Hematopoietic multipotent progenitor cell treated with erythropoietin and hydrocortisone succinate and interleukin-3 and kit ligand, for 15 days (in vitro differentiated cells): Measurements from ENCODE around the gene FIP1L1.
"Not testable (repeated sequence)": the region's sequence is repeated elsewhere in the genome, so short reads cannot be mapped to it uniquely, and the experiment has no call there.

Experiments
- DNase-seq: peaks from one replicate; pipeline ENCODE4 v3.0.0-alpha.2; 2015; ENCODE audit warnings: low spot score

Gene FIP1L1, protein sequence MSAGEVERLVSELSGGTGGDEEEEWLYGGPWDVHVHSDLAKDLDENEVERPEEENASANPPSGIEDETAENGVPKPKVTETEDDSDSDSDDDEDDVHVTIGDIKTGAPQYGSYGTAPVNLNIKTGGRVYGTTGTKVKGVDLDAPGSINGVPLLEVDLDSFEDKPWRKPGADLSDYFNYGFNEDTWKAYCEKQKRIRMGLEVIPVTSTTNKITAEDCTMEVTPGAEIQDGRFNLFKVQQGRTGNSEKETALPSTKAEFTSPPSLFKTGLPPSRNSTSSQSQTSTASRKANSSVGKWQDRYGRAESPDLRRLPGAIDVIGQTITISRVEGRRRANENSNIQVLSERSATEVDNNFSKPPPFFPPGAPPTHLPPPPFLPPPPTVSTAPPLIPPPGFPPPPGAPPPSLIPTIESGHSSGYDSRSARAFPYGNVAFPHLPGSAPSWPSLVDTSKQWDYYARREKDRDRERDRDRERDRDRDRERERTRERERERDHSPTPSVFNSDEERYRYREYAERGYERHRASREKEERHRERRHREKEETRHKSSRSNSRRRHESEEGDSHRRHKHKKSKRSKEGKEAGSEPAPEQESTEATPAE

DNA sequence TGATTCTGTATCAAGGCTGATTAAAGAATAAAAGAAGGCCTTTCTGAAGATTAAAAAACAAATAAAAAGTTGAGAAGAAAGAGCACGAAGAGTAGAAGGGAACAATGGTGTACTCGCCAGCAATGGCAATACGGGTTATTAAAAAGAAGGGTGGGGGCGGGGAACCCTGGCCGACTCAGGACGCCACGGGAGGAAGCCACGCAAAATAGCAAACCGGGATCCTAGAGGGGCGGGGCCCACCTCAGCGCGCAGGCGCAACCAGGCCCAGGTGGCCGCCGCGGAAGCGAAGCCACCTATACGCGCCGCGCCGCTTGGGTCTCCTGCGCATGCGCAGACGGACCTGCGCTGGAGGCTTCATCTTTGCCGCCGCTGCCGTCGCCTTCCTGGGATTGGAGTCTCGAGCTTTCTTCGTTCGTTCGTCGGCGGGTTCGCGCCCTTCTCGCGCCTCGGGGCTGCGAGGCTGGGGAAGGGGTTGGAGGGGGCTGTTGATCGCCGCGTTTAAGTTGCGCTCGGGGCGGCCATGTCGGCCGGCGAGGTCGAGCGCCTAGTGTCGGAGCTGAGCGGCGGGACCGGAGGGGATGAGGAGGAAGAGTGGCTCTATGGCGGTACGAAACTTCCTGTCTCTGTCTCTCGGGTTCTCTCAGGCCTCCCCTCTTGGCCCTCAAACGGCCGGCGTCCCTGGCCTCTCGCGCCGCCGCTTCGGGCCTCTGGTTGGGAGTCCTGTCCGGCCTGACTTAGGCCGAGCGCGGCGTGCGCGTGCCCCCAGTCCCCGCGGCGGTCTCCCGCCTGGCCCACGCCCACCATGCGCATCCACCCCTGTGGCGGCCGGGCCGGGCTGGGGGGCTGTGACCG, at the start of gene FIP1L1:
TSS of gene FIP1L1 (plus strand) at position 323 of the 852 bp plus-strand sequence. CDS start at position 521, 198 bp downstream.
- DNase-seq: peak; percentile 95

GRCh38 chr4:53334916-53335315, 42.5 kb upstream of the FIP1L1 start:
- DNase-seq: not testable (repeated sequence)

- DNase-seq: not testable (repeated sequence)
Measured at GRCh38 chr4:53340145-53340544, 37.3 kb upstream of the FIP1L1 start.

DNA sequence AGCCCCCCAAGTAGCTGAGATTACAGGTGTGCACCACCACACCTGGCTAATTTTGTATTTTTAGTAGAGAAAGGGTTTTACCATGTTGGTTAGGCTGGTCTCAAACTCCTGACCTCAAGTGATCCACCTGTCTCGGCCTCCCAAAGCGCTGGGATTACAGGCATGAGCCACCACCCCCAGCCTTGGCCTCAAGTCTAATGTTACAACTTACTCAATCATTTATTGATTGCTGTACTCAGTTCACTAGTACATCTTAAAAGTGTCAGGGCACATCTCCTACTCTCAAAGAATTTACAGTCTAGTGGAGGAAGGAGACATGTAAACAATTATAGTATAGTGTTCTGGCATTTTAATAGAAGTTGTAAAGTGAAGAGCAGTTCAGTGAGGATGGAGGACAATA, 31.0 kb upstream of the FIP1L1 start:
- not testable (repeated sequence) for DNase-seq

DNA sequence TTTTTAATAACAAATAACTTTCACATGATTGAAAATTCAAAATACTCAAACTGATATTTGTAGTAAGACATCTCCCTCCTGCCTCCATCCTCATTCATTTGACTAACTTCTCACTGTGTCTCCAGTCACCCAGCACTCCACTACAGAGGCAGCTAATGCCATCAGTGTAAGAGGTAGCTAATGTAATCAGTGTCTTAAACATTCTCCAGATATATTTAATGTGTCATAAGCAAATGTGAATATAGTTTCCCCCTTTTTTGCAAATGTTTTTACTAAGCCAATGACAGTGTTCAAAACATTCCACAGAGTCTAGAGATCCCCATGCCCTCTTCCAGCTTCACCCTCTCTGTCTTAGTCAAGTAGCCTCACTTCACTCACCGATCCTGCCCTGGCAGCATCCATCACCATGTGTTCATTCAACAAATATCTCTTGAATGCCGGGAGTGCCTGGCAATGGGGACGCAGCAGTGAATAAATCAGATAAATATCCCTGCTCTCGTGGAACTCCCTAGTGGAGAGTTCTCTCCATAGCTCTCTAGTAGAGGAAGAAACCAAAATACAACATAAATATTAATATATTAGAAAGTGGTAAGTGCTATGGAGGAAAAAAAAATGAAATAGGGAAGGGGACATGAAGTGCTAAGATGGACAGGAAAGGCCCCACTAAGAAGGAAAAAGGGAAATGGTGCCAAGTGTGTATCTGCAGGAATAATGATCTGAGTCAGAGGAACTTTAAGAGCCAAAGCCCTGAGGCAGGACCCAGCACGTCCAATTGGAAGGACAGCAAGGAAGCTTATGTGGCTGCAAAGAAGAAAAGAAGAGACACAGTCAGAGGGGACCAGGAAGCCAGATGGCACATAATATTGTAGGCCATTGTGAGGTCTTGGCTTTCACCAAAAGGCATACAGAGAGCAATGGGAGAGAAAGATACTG, 30.3 kb upstream of the FIP1L1 start:
- DNase-seq: no peak

DNA sequence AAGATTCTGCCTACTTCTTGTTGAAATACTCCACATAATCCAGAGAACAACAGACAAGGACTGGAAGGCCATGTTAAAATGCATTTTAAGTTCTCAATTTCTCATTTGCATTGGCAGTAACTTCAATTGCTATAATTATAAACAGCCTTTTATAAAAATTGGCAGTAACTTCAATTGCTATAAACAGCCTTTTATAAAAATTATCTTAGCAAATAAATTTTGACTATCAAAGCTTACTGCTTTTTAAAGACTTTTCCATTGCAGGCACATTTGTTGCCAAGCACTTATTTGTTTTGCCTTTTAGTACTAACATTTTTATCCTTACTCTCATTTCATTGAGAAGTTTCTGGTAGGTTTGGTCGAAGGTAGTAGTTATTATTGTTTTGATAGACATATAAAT, 29.4 kb upstream of the FIP1L1 start:
- DNase-seq: no peak

- no peak for DNase-seq
Measured at GRCh38 chr4:53349091-53349491, 28.4 kb upstream of the FIP1L1 start.

- DNase-seq: no peak
Measured at GRCh38 chr4:53354012-53354722, 23.3 kb upstream of the FIP1L1 start.

DNA sequence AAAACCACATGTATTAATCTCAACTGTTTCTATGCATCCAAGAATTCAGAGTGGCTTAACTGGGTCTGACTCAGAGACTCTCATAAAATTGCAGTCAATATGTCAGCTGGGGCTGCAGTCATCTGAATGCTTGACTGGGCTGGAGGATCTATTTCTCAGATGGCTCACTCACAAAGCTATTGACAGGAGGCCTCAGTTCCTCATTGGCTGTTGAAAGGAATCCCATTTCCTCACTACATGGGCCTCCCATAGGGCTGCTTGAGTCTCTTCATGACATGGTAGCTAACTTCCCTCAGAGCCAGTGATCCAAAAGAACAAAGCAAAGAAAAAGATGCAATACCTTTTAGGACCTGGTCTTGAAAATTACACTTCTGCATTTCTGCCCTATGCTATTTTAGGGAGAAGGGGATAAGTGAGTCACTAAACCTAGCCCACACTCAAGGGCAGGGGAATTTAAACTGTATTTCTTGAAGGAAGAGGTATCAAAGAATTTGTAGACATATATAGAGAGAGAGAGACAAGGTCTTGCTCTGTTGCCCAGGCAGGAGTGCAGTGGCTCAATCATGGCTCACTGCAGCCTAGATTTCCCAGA, 21.4 kb upstream of the FIP1L1 start:
- DNase-seq: no peak

GRCh38 chr4:53361451-53361850, 16.0 kb upstream of the FIP1L1 start:
- no peak for DNase-seq

- no peak for DNase-seq
Measured at GRCh38 chr4:53362093-53362492, 15.3 kb upstream of the FIP1L1 start.

GRCh38 chr4:53364624-53365023, 12.8 kb upstream of the FIP1L1 start:
- DNase-seq: no peak

DNA sequence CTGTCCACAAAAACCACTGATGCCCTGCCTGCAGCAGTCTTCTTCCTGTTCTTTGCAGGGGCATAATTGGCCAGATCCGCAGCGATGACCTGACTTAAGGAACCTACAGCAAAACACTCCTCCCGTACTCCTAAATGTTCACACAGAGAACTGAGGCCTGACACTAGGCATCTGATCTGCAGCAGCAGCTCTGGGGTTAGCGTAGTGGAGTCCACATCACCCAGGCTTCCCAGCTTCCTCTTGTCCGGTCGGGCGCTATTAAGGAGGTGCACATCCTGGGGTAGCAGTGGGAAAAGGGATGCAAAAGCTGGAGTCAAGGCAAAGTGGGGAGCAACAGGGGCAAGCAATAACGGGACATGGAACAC, 12.3 kb upstream of the FIP1L1 start:
- DNase-seq: no peak

- peak; percentile 90 for DNase-seq
Measured at GRCh38 chr4:53365486-53366300, 11.7 kb upstream of the FIP1L1 start, which contains the start of gene SCFD2. Gene SCFD2, minus strand, starts transcription at chr4:53366061.

DNA sequence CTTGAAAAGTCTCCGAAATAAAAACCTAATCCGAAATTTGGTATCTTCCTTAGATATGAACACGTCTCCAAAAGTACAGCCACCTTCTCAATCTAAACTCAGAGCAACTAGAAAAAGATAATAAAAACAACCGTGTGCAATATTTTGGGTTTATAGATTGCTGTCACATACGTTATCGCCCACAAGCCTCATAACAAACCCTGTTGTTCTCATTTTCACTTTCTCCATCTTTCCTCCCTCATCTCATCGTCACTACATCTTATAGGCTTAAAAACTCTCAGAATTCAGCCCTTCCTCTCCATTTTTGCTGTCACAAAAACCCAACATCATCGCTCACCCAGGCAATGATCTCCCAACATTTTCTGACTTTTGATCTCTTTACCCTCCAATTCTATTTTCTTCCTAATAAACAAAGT, 11.1 kb upstream of the FIP1L1 start:
- no peak for DNase-seq

DNA sequence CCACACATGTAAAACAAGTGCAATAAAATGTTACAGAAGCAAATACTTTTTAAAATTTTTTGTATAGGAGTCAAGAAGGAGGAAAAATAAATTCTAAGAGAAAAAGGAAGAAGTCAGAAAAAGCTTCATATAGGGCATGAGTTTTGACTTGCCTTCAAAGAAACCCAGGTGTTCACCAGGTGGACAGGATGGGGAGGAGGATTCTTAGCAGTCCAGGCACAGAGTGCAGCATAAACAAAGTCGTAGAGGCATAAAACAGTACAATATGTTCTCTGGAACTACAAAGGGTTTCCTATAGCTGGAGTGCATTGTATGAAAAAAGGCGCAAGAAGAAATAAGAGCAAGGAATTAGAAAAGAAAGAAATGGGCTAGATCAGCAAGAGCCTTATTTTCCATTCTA, 9.7 kb upstream of the FIP1L1 start:
- no peak for DNase-seq

GRCh38 chr4:53371049-53371448, 6.4 kb upstream of the FIP1L1 start:
- no peak for DNase-seq

DNA sequence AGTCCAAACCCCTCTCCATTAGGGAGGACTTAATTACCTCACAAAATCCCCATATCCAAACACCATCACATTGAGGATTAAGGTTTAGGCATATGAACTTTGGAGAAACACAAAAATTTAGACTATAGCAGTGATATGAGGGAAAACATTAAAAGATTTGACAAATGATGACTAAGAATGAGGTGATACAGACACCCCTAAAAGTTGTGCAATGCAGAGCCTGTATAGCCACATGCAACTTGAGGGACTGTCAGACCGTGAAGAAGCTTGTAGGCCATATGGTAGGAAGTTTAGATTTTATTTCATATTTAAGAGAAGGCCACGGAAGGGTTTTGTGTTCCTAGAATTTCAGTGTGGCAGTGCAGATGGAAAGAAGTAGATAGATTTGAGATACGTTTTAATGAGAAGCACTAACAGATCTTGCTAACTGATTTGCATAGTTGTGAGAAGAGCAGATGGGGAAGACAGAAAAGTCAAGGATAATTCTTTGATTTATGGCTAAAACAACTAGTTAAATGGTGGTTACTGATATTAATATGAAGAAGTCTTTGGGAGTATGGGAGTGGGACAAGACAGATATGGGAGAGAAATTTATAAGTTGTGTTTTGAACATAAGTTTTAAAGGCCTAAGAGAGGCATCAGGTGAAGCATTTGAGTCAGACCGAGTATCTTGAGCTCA, 5.5 kb upstream of the FIP1L1 start:
- DNase-seq: no peak

DNA sequence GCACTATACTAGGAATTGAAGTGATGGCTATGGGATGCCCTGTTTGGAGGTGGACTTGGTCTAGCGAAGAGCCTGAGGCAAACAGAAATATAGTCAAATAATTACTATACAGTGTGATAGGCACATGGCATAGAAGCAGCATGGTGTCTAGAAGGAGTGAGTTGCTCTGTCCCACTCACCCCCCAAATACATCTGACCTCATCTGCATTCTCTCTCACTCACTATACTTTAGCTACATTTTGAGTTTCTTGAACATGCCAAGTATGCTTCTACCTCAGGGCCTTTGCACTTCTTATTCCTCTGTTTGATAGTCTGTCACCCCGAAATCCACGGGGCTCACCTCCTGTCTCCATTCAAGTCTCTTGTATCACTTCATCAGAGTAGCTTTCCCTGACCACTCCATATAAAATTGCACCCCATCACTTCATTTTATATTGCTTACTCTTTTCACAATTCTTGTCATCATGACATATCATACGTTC, 2.6 kb upstream of the FIP1L1 start:
- DNase-seq: no peak
